HG03139 (cell line): ENCODE results near the gene CCDC142.
"Not testable (repeated sequence)": the region's sequence is repeated elsewhere in the genome, so short reads cannot be mapped to it uniquely, and the experiment has no call there.

Experiments
- ATAC-seq: cut with Tn5 transposase; IDR thresholded peaks from one replicate; pipeline ENCODE4 v1.9.1; 2021; ENCODE audit not compliant: unreplicated experiment

Gene CCDC142

GRCh38 chr2:74500578-74500946 is 17.8 kb upstream of the CCDC142 start:
- no peak for ATAC-seq

- no peak for ATAC-seq
These were observed 17.3 kb upstream of the CCDC142 start for GRCh38 chr2:74499940-74500577.

DNA sequence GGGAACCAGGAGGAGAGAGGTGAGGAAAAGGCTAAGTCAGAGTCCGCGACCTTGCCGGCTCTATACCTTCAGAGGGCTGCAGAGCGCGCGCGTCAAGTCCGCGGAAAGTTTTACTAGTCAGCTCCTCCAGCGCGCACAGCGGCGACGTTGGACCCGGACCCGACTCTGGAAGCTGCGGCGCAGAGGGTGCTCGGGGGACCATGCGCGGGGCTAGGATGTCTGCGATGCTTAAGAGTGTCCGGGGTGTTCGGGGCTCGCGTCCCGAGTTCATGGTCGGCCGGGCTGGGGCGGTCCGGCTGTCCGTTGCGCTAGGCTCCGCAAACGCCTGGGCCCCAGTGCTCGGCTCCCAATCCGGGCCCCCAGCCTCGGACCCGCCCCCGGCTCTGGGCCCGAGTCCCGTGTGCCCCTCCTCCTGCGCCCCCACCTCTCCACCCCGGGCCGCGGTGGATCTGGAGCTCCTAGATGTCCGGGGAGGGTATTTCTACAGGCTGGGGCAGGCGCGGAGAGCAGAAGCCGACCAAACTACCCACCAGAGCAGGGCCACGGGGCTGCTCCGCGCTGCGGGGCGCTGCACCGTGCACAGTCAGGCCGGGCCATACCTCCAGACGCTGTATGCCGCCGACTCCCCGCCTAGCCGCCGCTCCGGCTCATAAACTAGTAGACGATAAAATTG is 16.6 kb upstream of the CCDC142 start, which contains the start of gene LBX2:
Gene LBX2, minus strand, starts transcription at position 337 of the 673 bp plus-strand sequence. Its CDS starts 66 bp downstream, at position 271.
- no peak for ATAC-seq

DNA sequence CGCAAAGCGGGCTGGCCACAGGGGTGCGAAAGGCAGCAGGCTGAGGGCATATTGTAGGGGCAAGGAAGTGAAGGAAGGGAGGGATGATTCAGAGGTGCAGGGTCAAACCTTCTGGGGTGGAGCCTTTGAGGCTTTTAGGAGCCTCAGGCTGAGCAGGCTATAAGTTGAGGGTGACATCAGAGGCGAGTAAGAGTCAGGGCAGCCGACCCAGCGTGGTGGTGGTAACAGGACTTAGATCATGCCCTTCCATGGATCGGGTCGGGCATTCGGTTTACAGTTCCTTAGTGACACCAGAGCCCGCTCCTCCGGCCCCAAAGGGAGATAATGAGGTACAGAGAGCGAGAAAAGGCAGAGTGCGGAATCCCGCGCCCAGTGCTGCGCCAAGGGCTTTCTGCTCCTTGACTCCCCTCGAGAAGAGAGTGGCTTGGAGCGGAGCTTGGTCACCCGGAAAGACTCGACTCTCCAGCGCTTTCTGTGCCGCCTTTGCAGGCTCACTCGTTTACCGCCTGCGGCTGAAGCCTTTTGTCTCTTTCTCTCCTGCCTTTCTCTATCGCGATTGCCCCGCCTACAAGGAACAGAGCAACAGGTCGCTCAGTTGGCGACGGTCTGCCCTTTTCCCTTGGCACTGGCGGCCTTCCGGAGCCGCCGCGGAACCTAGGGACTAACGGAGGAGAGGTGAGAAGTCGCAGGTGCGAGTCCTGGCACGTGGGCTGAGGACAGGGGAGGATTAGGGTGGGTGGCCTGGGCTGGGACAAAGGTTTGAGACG is 15.9 kb upstream of the CCDC142 start:
- ATAC-seq: no peak

DNA sequence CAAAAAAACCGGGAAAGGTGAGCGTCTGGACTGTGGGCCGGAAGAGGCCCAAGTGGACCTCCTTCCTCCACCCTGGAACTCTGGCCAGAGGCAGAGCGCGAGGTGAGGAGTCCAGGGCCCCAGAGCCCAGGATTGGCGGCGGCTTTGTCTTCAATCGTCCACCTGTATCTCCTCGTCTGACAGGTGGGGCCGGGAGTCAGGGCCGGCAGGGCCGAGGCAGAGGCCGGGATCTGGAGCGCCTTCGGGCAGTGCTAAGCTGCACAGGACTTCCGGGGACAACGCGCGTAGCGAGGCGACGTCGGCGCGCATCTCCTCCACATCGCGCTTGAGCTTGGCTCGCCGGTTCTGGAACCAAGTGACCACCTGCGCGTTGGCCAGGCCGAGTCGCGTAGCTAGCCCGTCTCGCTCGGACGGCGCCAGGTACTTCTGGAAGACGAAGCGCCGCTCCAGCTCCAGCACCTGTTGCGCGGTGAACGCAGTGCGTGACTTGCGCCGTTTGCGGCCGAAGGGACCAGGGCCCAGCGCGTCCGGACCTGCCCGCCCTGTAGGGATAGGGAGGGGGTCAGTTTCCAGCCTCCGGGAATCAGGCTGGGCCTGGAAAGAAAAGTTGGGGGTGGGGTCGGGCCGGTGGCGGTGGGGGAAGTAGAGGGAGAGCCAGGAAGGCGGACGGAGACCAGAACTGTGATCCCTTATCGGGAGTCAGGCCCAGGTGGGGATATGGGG is 15.1 kb upstream of the CCDC142 start:
- no peak for ATAC-seq

GRCh38 chr2:74496997-74497776 is 14.4 kb upstream of the CCDC142 start:
- ATAC-seq: no peak

DNA sequence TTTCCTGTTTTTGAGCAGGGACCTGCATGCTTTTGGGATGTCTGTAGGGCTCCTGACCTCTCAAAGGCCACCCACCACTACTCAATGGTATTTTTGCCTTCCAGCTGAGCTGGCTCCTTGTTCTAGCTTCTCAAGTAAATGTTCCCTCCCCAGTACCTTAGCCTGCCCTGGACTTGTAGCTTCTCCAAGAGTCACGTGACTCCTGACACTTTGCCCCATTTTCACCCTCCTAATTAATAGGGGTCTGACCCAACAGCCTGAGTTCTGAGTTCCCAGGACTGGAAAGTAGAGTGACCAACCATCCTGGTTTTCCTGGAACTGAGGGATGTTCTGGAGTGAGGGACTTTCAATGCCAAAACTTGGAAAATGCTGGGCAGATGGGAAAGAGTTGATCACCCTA is 12.6 kb upstream of the CCDC142 start:
- no peak for ATAC-seq

- ATAC-seq: no peak
These were observed 10.7 kb upstream of the CCDC142 start for GRCh38 chr2:74493546-74493945.

DNA sequence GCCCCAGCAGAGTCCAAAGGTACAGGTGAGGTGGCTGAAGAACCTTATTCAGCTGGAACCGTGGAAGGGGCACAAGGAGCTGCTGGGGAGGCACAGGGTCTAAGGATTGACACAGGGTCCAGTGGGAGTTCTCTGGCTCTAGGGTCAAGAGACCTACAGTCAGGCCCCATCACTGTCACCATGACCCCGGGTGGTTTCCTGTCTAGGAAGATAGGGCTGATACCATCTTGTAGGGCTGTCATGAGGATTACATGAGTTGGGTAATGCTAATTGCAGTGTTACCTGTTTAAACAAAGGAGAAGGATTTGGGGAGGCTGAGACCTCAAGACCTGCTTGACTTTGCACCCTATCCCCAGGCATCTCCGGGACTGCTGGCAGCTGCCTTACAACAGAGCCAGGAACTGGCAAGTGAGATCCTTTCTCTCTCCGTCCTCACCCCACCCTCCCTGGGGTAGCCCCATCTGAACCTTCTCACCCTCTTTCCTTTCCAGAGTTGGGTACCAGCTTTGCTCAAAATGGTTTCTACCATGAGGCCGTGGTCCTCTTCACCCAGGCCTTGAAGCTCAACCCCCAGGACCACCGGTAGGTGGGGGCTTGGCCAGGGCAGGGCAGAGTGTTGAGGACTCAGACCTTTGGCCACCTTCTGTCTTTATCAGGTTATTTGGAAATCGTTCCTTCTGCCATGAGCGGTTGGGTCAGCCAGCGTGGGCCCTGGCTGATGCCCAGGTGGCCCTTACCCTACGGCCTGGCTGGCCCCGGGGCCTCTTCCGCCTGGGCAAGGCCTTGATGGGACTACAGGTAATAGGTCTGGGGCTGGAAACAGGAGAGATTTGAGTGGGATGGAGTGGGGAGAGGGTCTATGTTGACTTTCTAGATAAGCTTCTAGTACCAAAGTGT is 9.1 kb upstream of the CCDC142 start:
- no peak for ATAC-seq

DNA sequence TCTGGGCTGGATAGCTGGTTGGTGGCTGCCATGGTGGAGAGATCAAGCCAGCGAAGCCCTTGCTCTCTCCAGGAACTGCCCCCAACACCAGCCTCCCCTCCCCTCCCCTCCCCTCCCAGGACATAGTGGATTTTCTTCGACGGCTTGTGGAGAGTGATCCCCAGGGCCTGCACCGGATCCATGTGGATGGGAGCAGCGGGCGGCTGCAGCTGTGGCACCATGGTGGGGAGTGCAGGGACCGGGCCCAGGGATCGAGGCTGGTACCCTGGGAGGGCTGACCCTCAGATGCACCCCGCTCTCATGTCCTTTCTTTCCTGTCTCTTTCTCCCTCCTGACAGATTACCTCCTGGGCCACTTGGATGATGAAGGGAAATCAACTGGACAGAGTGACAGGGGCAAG is 7.1 kb upstream of the CCDC142 start:
- no peak for ATAC-seq

GRCh38 chr2:74488643-74489481 is 6.1 kb upstream of the CCDC142 start:
- ATAC-seq: no peak

DNA sequence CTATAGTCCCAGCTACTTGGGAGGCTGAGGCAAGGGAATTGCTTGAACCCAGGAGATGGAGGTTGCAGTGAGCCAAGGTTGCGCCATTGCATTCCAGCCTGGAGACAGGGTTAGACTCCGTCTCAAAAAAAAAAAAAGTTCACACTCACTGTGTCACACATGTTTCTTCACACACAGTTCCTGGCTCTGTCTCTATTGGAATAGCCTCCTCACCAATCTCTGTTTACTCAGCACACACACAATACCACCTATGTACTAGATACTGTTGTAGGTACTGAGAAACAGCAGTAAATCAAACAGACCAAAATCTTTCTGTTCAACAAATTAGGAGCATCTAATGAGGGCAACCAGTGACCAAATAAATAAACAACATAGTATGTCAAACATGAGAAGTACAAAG is 3.3 kb upstream of the CCDC142 start:
- no peak for ATAC-seq

- not testable (repeated sequence) for ATAC-seq
These were observed 922 bp upstream of the CCDC142 start for GRCh38 chr2:74483675-74484164.

GRCh38 chr2:74481961-74482800 is 617 bp downstream of the CCDC142 start:
- ATAC-seq: peak; percentile 34

DNA sequence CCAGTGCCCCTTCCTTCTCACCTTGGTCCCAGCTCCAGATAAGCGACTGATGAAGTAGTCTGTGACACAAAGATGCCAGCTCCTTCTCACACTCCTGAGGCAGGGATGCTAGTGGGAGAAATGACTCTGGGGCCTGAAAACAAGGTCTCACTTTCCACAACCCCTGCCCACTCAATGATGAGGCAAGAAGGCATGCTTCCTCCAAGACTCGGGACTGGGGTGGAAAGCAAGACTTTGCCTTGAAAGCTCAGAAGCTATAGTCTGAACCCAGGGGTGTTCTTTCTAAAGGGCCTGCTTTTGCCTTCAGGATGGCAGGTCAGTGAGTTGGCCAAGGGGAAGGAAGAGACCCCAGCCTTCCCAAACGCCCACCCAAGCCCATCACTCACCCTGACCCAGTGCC is 1.4 kb downstream of the CCDC142 start:
- no peak for ATAC-seq

- ATAC-seq: no peak
These were observed 7.9 kb downstream of the CCDC142 start for GRCh38 chr2:74474899-74475298.

GRCh38 chr2:74474481-74474880 is 8.3 kb downstream of the CCDC142 start:
- no peak for ATAC-seq

GRCh38 chr2:74472945-74473258 is 9.9 kb downstream of the CCDC142 start:
- no peak for ATAC-seq
